Endothelial cell of umbilical vein (primary cell): Measurements from ENCODE around the gene TH.

Source experiments
- POLR2A ChIP-seq: IDR thresholded peaks from 2 replicates; pipeline ENCODE4 v1.6.1; 2012; ENCODE audit warnings: low read depth, mild to moderate bottlenecking, control low read depth, low read length
- POLR2AphosphoS5 ChIP-seq: IDR thresholded peaks from 2 replicates; pipeline ENCODE4 v1.6.1; 2012; ENCODE audit warnings: low read depth, mild to moderate bottlenecking, control low read depth, low read length, moderate library complexity; ENCODE audit not compliant: insufficient read depth
- TF ChIP-seq, protein P1 (sequence below), 2 donors: IDR thresholded peaks; 1 replicate in 1 of 2; 2 replicates in 1 of 2; pipeline ENCODE4 v1.5.1; 2011; ENCODE audit warnings: low read length in 2 of 2, mild to moderate bottlenecking in 2 of 2, moderate library complexity in 2 of 2, control low read depth in 1 of 2, inconsistent platforms in 1 of 2, low read depth in 1 of 2; ENCODE audit not compliant: insufficient read depth in 1 of 2; ENCODE audit errors: extremely low read depth in 1 of 2

- TF ChIP-seq POLR2A (no peak), POLR2AphosphoS5 (no peak)
- TF ChIP-seq, protein P1, sequence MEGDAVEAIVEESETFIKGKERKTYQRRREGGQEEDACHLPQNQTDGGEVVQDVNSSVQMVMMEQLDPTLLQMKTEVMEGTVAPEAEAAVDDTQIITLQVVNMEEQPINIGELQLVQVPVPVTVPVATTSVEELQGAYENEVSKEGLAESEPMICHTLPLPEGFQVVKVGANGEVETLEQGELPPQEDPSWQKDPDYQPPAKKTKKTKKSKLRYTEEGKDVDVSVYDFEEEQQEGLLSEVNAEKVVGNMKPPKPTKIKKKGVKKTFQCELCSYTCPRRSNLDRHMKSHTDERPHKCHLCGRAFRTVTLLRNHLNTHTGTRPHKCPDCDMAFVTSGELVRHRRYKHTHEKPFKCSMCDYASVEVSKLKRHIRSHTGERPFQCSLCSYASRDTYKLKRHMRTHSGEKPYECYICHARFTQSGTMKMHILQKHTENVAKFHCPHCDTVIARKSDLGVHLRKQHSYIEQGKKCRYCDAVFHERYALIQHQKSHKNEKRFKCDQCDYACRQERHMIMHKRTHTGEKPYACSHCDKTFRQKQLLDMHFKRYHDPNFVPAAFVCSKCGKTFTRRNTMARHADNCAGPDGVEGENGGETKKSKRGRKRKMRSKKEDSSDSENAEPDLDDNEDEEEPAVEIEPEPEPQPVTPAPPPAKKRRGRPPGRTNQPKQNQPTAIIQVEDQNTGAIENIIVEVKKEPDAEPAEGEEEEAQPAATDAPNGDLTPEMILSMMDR (IDR thresholded peaks at IDR 0.05; ENCODE audit: extremely low read depth in 1 of 2, insufficient read depth in 1 of 2, low read depth in 1 of 2, low read length in 2 of 2), result no peak
Measured at GRCh38 chr11:2136952-2137201, 34.7 kb downstream of the TH start.
